H9 (cell line): ENCODE data around the gene CCDC142. TPM values are rescaled to one million over a fixed set of nuclear protein-coding genes. Genes with fewer than 3 reads are reported as not detected.
A peak's percentile ranks its signal among the peaks of the same experiment; 100 is the strongest.

Source experiments
- DNase-seq: peaks from one replicate; pipeline ENCODE4 v3.0.0-alpha.2; 2017
- H2AFZ ChIP-seq: one replicate; pipeline ENCODE4 v1.6.1; 2013; ENCODE audit warnings: mild to moderate bottlenecking, low read length, control low read depth, moderate library complexity
- H2AK5ac ChIP-seq: 2 replicates; pipeline ENCODE4 v1.6.1; 2013; ENCODE audit warnings: low read length, control low read depth, mixed read lengths; ENCODE audit not compliant: insufficient read length
- H2BK120ac ChIP-seq: one replicate; pipeline ENCODE4 v1.6.1; 2013; ENCODE audit warnings: low read depth, mild to moderate bottlenecking, low read length, control low read depth, inconsistent platforms; ENCODE audit not compliant: poor library complexity, severe bottlenecking
- H2BK12ac ChIP-seq: 2 replicates; pipeline ENCODE4 v1.6.1; 2013; ENCODE audit warnings: low read length, control low read depth, mixed read lengths, low read depth; ENCODE audit not compliant: insufficient read length
- H2BK15ac ChIP-seq: 2 replicates; pipeline ENCODE4 v1.6.1; 2013; ENCODE audit warnings: low read depth, low read length, control low read depth
- H2BK20ac ChIP-seq: one replicate; pipeline ENCODE4 v1.6.1; 2013; ENCODE audit warnings: low read depth, mild to moderate bottlenecking, low read length, control low read depth, inconsistent platforms; ENCODE audit not compliant: poor library complexity, severe bottlenecking
- H2BK5ac ChIP-seq: 2 replicates; pipeline ENCODE4 v1.6.1; 2013; ENCODE audit warnings: low read length, control low read depth, mixed read lengths; ENCODE audit not compliant: insufficient read length
- H3K14ac ChIP-seq: 2 replicates; pipeline ENCODE4 v1.6.1; 2013; ENCODE audit warnings: low read length, control low read depth; ENCODE audit not compliant: insufficient read depth
- H3K18ac ChIP-seq: 2 replicates; pipeline ENCODE4 v1.6.1; 2013; ENCODE audit warnings: low read depth, mild to moderate bottlenecking, mixed read lengths, low read length, control low read depth; ENCODE audit not compliant: insufficient read length
- H3K23ac ChIP-seq: 2 replicates; pipeline ENCODE4 v1.6.1; 2013; ENCODE audit warnings: low read length, control low read depth, mixed read lengths, low read depth; ENCODE audit not compliant: insufficient read length
- H3K23me2 ChIP-seq: 2 replicates; pipeline ENCODE4 v1.6.1; 2013; ENCODE audit warnings: low read depth, mild to moderate bottlenecking, mixed read lengths, low read length, control low read depth; ENCODE audit not compliant: insufficient read length, poor library complexity, severe bottlenecking
- H3K27ac ChIP-seq: 2 replicates; pipeline ENCODE4 v1.5.1; 2013; ENCODE audit warnings: low read length, control low read depth, mixed read lengths, low read depth; ENCODE audit not compliant: insufficient read length
- H3K27me3 ChIP-seq: 2 replicates; pipeline ENCODE4 v1.6.1; 2013; ENCODE audit warnings: low read length, control low read depth, inconsistent platforms; ENCODE audit not compliant: insufficient read depth
- H3K4ac ChIP-seq: 2 replicates; pipeline ENCODE4 v1.6.1; 2013; ENCODE audit warnings: low read depth, mild to moderate bottlenecking, control low read depth, inconsistent platforms, low read length, moderate library complexity
- H3K4me1 ChIP-seq: 2 replicates; pipeline ENCODE4 v1.6.1; 2013; ENCODE audit warnings: low read length, control low read depth, inconsistent platforms; ENCODE audit not compliant: insufficient read depth
- H3K4me2 ChIP-seq: 2 replicates; pipeline ENCODE4 v1.6.1; 2013; ENCODE audit warnings: low read length, control low read depth, mixed read lengths; ENCODE audit not compliant: insufficient read length, insufficient read depth
- H3K56ac ChIP-seq: 2 replicates; pipeline ENCODE4 v1.6.1; 2013; ENCODE audit warnings: low read depth, mild to moderate bottlenecking, mixed read lengths, low read length, control low read depth; ENCODE audit not compliant: insufficient read length
- H3K79me1 ChIP-seq: 2 replicates; pipeline ENCODE4 v1.6.1; 2013; ENCODE audit warnings: low read depth, mild to moderate bottlenecking, moderate library complexity, low read length, control low read depth, inconsistent platforms; ENCODE audit not compliant: insufficient read depth, poor library complexity, severe bottlenecking
- H3K79me2 ChIP-seq: 2 replicates; pipeline ENCODE4 v1.6.1; 2013; ENCODE audit warnings: low read length, control low read depth, inconsistent platforms; ENCODE audit not compliant: insufficient read depth
- H3K9ac ChIP-seq: 2 replicates; pipeline ENCODE4 v1.6.1; 2013; ENCODE audit warnings: low read length, control low read depth, mixed read lengths; ENCODE audit not compliant: insufficient read length; ENCODE audit errors: extremely low read depth
- H3K9me3 ChIP-seq: one replicate; pipeline ENCODE4 v1.6.1; 2013; ENCODE audit warnings: low read depth, low read length, inconsistent platforms; ENCODE audit not compliant: control insufficient read depth
- H3T11ph ChIP-seq: one replicate; pipeline ENCODE4 v1.6.1; 2013; ENCODE audit warnings: mild to moderate bottlenecking, low read length, control low read depth, inconsistent platforms
- H4K20me1 ChIP-seq: one replicate; pipeline ENCODE4 v1.6.1; 2013; ENCODE audit not compliant: control insufficient read depth, insufficient read length, insufficient read depth
- H4K5ac ChIP-seq: 2 replicates; pipeline ENCODE4 v1.6.1; 2013; ENCODE audit warnings: low read depth, mild to moderate bottlenecking, mixed read lengths, low read length, control low read depth; ENCODE audit not compliant: insufficient read length
- H4K8ac ChIP-seq: replicated peaks from 2 replicates; pipeline ENCODE4 v1.6.1; 2013; ENCODE audit warnings: low read length, control low read depth, mixed read lengths, low read depth; ENCODE audit not compliant: insufficient read length
- H4K91ac ChIP-seq: 2 replicates; pipeline ENCODE4 v1.6.1; 2013; ENCODE audit warnings: low read depth, mild to moderate bottlenecking, moderate library complexity, mixed read lengths, low read length, control low read depth; ENCODE audit not compliant: insufficient read length
- H3K27ac Mint-ChIP-seq, 3 experiments: 2 replicates in 2 of 3; 3 replicates in 1 of 3; pipeline ENCODE4 v1.8.0; 2020 to 2021; ENCODE audit warnings: mixed read lengths in 3 of 3, mild to moderate bottlenecking in 1 of 3, moderate library complexity in 1 of 3
- H3K27me3 Mint-ChIP-seq: 2 replicates; pipeline ENCODE4 v1.8.0; 2021; ENCODE audit warnings: low read depth, mild to moderate bottlenecking, moderate library complexity, mixed read lengths
- H3K36me3 Mint-ChIP-seq, 3 experiments: 2 replicates in 2 of 3; 3 replicates in 1 of 3; pipeline ENCODE4 v1.8.0; 2020 to 2021; ENCODE audit warnings: low read depth in 3 of 3, mixed read lengths in 3 of 3; ENCODE audit not compliant: insufficient read depth in 1 of 3
- H3K4me1 Mint-ChIP-seq, 2 experiments: 2 replicates each; pipeline ENCODE4 v1.8.0; 2020; ENCODE audit warnings: mixed read lengths in 2 of 2
- H3K4me3 Mint-ChIP-seq, 2 experiments: 2 replicates in 1 of 2; 3 replicates in 1 of 2; pipeline ENCODE4 v1.8.0; 2020 to 2021; ENCODE audit warnings: mild to moderate bottlenecking in 2 of 2, mixed read lengths in 2 of 2, moderate library complexity in 1 of 2
- H3K9me3 Mint-ChIP-seq, 2 experiments: 2 replicates in 1 of 2; 3 replicates in 1 of 2; pipeline ENCODE4 v1.8.0; 2020; ENCODE audit warnings: mild to moderate bottlenecking in 2 of 2, mixed read lengths in 2 of 2, moderate library complexity in 1 of 2
- WGBS: extraction: QIAGEN DNeasy Blood & Tissue Kit; methylation state at CpG from one replicate; pipeline ENCODE4 v1.1.7; 2013; ENCODE audit warnings: missing lambda C conversion rate, low lambda C conversion rate, mixed read lengths; ENCODE audit not compliant: insufficient read length; ENCODE audit errors: extremely low coverage; 5-methylcytosine and 5-hydroxymethylcytosine counted together
- total RNA-seq: library from RNA; stranded (reverse); gene quantifications from 2 replicates; pipeline ENCODE4 v1.2.1, GENCODE V29; 2021
- TF ChIP-seq, protein P1 (sequence below): fragments of 200-600 bp; sonication (generic); conservative IDR thresholded peaks from 3 replicates; pipeline ENCODE4 v1.8.0; 2021; ENCODE audit warnings: antibody characterized with exemption, mild to moderate bottlenecking

Gene CCDC142
- total RNA-seq, 1 experiment from 2014 or later, result 21.5 TPM

- no peak within 1 kb of the TSS for H2AK5ac ChIP-seq
- Mint-ChIP-seq H3K4me3 (peak within 1 kb of the TSS; percentile 96 to 97), H3K27me3 (peaks cover 3% of the 10 kb centered on the region; the same call in 1 of the 2 replicates), H3K36me3 (peaks cover under 1 to 7% (median under 1%) of the 10 kb centered on the region in 3 experiments; a peak in 4 of 7 replicates), H3K27ac (peak within 1 kb of the TSS; percentile 82 to 97 (median 97)), H3K9me3 (no peaks in the 10 kb centered on the region), H3K4me1 (peaks cover 30 to 34% of the 10 kb centered on the region in 2 experiments)
- no peak within 1 kb of the TSS for H2BK20ac ChIP-seq
- H3K14ac ChIP-seq, result no peak within 1 kb of the TSS
- no peaks in the 10 kb centered on the region for H3K79me1 ChIP-seq
- no peak within 1 kb of the TSS for H2BK5ac ChIP-seq
- H3K18ac ChIP-seq, result peak within 1 kb of the TSS; percentile 55
- H2BK12ac ChIP-seq, result no peak within 1 kb of the TSS
- peaks cover 2% of the 10 kb centered on the region; the same call in 1 of the 2 replicates for H3K4me1 ChIP-seq
- H4K91ac ChIP-seq, result no peak within 1 kb of the TSS
- DNase-seq, result peak; percentile 94
- H2BK15ac ChIP-seq, result no peak within 1 kb of the TSS
- no peak within 1 kb of the TSS for H2BK120ac ChIP-seq
- no peak within 1 kb of the TSS for H3K56ac ChIP-seq
- no peaks in the 10 kb centered on the region for H3K79me2 ChIP-seq
- no peak within 1 kb of the TSS for H3K23ac ChIP-seq
- H3K9ac ChIP-seq, result peak within 1 kb of the TSS; percentile 62
- TF ChIP-seq, protein P1, sequence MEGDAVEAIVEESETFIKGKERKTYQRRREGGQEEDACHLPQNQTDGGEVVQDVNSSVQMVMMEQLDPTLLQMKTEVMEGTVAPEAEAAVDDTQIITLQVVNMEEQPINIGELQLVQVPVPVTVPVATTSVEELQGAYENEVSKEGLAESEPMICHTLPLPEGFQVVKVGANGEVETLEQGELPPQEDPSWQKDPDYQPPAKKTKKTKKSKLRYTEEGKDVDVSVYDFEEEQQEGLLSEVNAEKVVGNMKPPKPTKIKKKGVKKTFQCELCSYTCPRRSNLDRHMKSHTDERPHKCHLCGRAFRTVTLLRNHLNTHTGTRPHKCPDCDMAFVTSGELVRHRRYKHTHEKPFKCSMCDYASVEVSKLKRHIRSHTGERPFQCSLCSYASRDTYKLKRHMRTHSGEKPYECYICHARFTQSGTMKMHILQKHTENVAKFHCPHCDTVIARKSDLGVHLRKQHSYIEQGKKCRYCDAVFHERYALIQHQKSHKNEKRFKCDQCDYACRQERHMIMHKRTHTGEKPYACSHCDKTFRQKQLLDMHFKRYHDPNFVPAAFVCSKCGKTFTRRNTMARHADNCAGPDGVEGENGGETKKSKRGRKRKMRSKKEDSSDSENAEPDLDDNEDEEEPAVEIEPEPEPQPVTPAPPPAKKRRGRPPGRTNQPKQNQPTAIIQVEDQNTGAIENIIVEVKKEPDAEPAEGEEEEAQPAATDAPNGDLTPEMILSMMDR, result no peak
- no CpG with 5 or more reads among the region's 40 CpGs for WGBS
- H4K8ac ChIP-seq, result no peak within 1 kb of the TSS
- H3K27me3 ChIP-seq, result no peaks in the 10 kb centered on the region
- no peak within 1 kb of the TSS for H3T11ph ChIP-seq
- peaks cover 2% of the 10 kb centered on the region for H4K20me1 ChIP-seq
- H3K23me2 ChIP-seq, result peaks cover 18% of the 10 kb centered on the region
- no peak within 1 kb of the TSS for H4K5ac ChIP-seq
- peak within 1 kb of the TSS; percentile 82 for H3K4me2 ChIP-seq
- H3K4ac ChIP-seq, result no peak within 1 kb of the TSS
- H3K9me3 ChIP-seq, result no peaks in the 10 kb centered on the region
- H2AFZ ChIP-seq, result peak within 1 kb of the TSS; percentile 95
- no peak within 1 kb of the TSS for H3K27ac ChIP-seq
Measured at GRCh38 chr2:74454654-74455511, 27.9 kb downstream of the CCDC142 start, which contains the start of gene INO80B. INO80B (plus strand) TSS chr2:74455087; CDS start chr2:74455117, 30 bp downstream.
